CD14-positive monocyte (primary cell): Measurements from ENCODE around the gene FABP1. TPM values are rescaled to one million over a fixed set of nuclear protein-coding genes. Genes with fewer than 3 reads are reported as not detected.

ENCODE experiments used
- DNase-seq, 3 donors: peaks; one replicate each; pipeline ENCODE4 v3.0.0-alpha.2; 2011 to 2022
- H2AFZ ChIP-seq: 2 replicates; pipeline ENCODE4 v1.6.0; 2012; ENCODE audit warnings: mild to moderate bottlenecking, low read depth, low read length, inconsistent platforms; ENCODE audit not compliant: insufficient read depth, poor library complexity, severe bottlenecking
- H3K27ac ChIP-seq, 2 donors: 1 replicate in 1 of 2; 2 replicates in 1 of 2; pipeline ENCODE4 v1.5.1; 2012 to 2013; ENCODE audit warnings: low read length in 2 of 2, control low read depth in 1 of 2, inconsistent platforms in 1 of 2, low read depth in 1 of 2, mild to moderate bottlenecking in 1 of 2
- H3K27me3 ChIP-seq, 2 donors: one replicate each; pipeline versions ENCODE4 v1.6.0 to v1.6.1; 2011 to 2013; ENCODE audit warnings: low read length in 2 of 2; ENCODE audit not compliant: control insufficient read depth in 2 of 2, insufficient read depth in 2 of 2
- H3K36me3 ChIP-seq, 2 donors: replicated peaks in 1 of 2; 1 replicate in 1 of 2; 2 replicates in 1 of 2; pipeline versions ENCODE4 v1.5.1 to v1.6.1; 2012 to 2013; ENCODE audit warnings: low read length in 2 of 2, control low read depth in 1 of 2, inconsistent platforms in 1 of 2, mild to moderate bottlenecking in 1 of 2; ENCODE audit not compliant: insufficient read depth in 2 of 2, control insufficient read depth in 1 of 2
- H3K4me1 ChIP-seq, 2 donors: 1 replicate in 1 of 2; 2 replicates in 1 of 2; pipeline versions ENCODE4 v1.5.1 to v1.6.1; 2012 to 2013; ENCODE audit warnings: low read length in 2 of 2, control low read depth in 1 of 2, inconsistent platforms in 1 of 2, mild to moderate bottlenecking in 1 of 2, moderate library complexity in 1 of 2; ENCODE audit not compliant: insufficient read depth in 2 of 2, control insufficient read depth in 1 of 2
- H3K4me2 ChIP-seq: replicated peaks from 2 replicates; pipeline ENCODE3; 2012; ENCODE audit warnings: low read length, moderate library complexity, mild to moderate bottlenecking; ENCODE audit not compliant: poor library complexity, severe bottlenecking; ENCODE audit errors: extremely low read depth
- H3K4me3 ChIP-seq, 3 experiments: fragments of 200-600 bp in 1 of 3; sonication (generic) in 1 of 3; replicated peaks in 1 of 3; 1 replicate in 2 of 3; 2 replicates in 1 of 3; pipeline ENCODE4 v1.5.1; 2011 to 2013; ENCODE audit warnings: low read length in 3 of 3, mild to moderate bottlenecking in 3 of 3, control low read depth in 2 of 3, low read depth in 2 of 3, inconsistent platforms in 1 of 3, moderate library complexity in 1 of 3
- H3K79me2 ChIP-seq: 2 replicates; pipeline ENCODE4 v1.6.0; 2012; ENCODE audit warnings: mild to moderate bottlenecking, control low read depth, inconsistent platforms, low read length, moderate library complexity; ENCODE audit not compliant: insufficient read depth
- H3K9ac ChIP-seq: 2 replicates; pipeline ENCODE4 v1.6.0; 2017; ENCODE audit warnings: low read length, mild to moderate bottlenecking; ENCODE audit not compliant: insufficient read depth, poor library complexity, severe bottlenecking
- H3K9me3 ChIP-seq, 2 donors: replicated peaks in 1 of 2; 1 replicate in 1 of 2; 2 replicates in 1 of 2; pipeline versions ENCODE4 v1.5.1 to v1.6.1; 2012 to 2013; ENCODE audit warnings: low read length in 2 of 2, control low read depth in 1 of 2; ENCODE audit not compliant: control insufficient read depth in 1 of 2, insufficient read depth in 1 of 2
- H4K20me1 ChIP-seq: 2 replicates; pipeline ENCODE4 v1.6.0; 2012; ENCODE audit warnings: mild to moderate bottlenecking, low read length, control low read depth, moderate library complexity; ENCODE audit not compliant: insufficient read depth
- H3K27ac Mint-ChIP-seq, 7 donors: one replicate each; pipeline ENCODE4 v1.8.0; 2020; ENCODE audit warnings: mild to moderate bottlenecking in 7 of 7, mixed read lengths in 7 of 7, moderate library complexity in 6 of 7, inconsistent platforms in 2 of 7
- H3K27me3 Mint-ChIP-seq, 3 donors: one replicate each; pipeline ENCODE4 v1.8.0; 2021 to 2022; ENCODE audit warnings: low read depth in 3 of 3, mild to moderate bottlenecking in 3 of 3, mixed read lengths in 3 of 3, moderate library complexity in 3 of 3, inconsistent platforms in 1 of 3
- H3K36me3 Mint-ChIP-seq, 2 donors: one replicate each; pipeline ENCODE4 v1.8.0; 2020; ENCODE audit warnings: mixed read lengths in 2 of 2, inconsistent platforms in 1 of 2, mild to moderate bottlenecking in 1 of 2
- H3K4me1 Mint-ChIP-seq: one replicate; pipeline ENCODE4 v1.8.0; 2020; ENCODE audit warnings: mild to moderate bottlenecking, mixed read lengths
- H3K4me3 Mint-ChIP-seq, 2 donors: one replicate each; pipeline ENCODE4 v1.8.0; 2020; ENCODE audit warnings: mild to moderate bottlenecking in 2 of 2, mixed read lengths in 2 of 2, moderate library complexity in 1 of 2
- H3K9me3 Mint-ChIP-seq, 7 donors: one replicate each; pipeline ENCODE4 v1.8.0; 2020 to 2022; ENCODE audit warnings: mixed read lengths in 7 of 7, mild to moderate bottlenecking in 6 of 7, moderate library complexity in 6 of 7, inconsistent platforms in 2 of 7
- WGBS: methylation state at CpG from one replicate; pipeline ENCODE4 v1.1.5; 2013; ENCODE audit warnings: missing lambda C conversion rate; ENCODE audit not compliant: insufficient coverage; 5-methylcytosine and 5-hydroxymethylcytosine counted together
- intact Hi-C, 2 donors: fragments of 100-400 bp; cut with micrococcal nuclease; formaldehyde crosslinking; loops; one replicate each; pipeline versions ENCODE4 v1.15.0 to v1.15.1; 2023
- polyA plus RNA-seq, 3 donors: library from polyadenylated mRNA; depleted of rRNA in 1 of 3; unstranded in 2 of 3; stranded (reverse) in 1 of 3; fragments of 300-500 nt in 2 of 3; fragments of >200 nt in 1 of 3; fragmentation: Illumina TruSeq in 2 of 3; gene quantifications; 1 replicate in 2 of 3; 2 replicates in 1 of 3; pipeline ENCODE4 v1.2.3, GENCODE V29; 2012 to 2021
- TF ChIP-seq, protein P1 (sequence below): fragments of 200-600 bp; IDR thresholded peaks from one replicate; pipeline ENCODE4 v1.8.0; 2022; ENCODE audit warnings: antibody characterized with exemption, mild to moderate bottlenecking

FABP1 gene
- polyA plus RNA-seq, 3 donors = not detected

DNA sequence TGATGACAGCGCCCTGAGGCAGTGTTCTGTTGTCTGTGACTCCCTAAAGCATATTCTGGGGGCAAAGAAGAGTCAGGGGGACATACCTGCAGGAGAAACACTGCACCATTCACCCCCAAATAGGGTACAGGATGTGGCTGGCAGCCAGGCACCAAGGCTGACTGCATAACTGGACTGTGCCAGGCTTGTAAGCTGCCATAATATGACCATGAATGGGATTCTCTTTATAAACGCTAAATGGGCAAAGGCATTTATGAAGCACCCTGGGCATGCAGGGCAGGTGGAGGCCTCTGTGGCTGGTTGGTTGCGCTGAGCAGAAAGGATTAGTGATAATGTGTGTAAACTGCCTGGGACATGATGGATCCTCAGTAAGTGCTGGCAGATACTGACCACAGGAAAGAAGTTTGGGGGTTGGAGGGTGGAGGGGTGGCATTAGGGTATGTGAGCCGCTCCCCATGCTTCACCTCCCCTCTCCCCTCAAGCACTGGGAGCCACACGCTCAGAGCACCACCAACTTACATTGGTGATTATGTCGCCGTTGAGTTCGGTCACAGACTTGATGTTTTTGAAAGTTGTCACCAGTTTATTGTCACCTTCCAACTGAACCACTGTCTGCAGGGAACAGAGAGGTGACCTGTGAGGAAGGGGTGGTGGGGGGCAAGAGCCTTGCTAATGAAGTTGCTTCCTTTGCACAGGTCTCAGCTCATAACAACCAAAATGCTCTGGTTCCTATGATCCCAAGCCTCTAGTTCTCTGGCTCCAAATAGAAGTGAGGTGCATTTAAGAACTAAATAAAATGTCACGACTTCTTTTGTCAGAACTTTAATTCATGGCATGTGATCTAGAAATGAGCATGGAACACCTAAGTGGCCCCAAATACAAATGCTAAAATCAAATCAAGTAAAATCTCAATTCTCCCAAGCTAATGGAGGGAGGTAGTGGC, 3.6 kb downstream of the FABP1 start:
- H3K27ac Mint-ChIP-seq = no peak overlapping the region
- TF ChIP-seq, protein P1, sequence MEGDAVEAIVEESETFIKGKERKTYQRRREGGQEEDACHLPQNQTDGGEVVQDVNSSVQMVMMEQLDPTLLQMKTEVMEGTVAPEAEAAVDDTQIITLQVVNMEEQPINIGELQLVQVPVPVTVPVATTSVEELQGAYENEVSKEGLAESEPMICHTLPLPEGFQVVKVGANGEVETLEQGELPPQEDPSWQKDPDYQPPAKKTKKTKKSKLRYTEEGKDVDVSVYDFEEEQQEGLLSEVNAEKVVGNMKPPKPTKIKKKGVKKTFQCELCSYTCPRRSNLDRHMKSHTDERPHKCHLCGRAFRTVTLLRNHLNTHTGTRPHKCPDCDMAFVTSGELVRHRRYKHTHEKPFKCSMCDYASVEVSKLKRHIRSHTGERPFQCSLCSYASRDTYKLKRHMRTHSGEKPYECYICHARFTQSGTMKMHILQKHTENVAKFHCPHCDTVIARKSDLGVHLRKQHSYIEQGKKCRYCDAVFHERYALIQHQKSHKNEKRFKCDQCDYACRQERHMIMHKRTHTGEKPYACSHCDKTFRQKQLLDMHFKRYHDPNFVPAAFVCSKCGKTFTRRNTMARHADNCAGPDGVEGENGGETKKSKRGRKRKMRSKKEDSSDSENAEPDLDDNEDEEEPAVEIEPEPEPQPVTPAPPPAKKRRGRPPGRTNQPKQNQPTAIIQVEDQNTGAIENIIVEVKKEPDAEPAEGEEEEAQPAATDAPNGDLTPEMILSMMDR = no peak
- H3K9me3 ChIP-seq = no peaks in the 10 kb centered on the region
- no peaks in the 10 kb centered on the region for H3K36me3 Mint-ChIP-seq
- DNase-seq = no peak
- H3K27ac ChIP-seq = no peak overlapping the region
- H3K4me3 Mint-ChIP-seq = no peak overlapping the region
- H3K9me3 Mint-ChIP-seq = no peaks in the 10 kb centered on the region
- no peak overlapping the region for H3K4me2 ChIP-seq
- H3K4me1 ChIP-seq = no peaks in the 10 kb centered on the region
- intact Hi-C loops = no loop called here
- 85% methylated on average over 2 of the region's 9 CpGs for WGBS
- H3K27me3 ChIP-seq = no peaks in the 10 kb centered on the region
- H3K27me3 Mint-ChIP-seq = peaks cover 2 to 4% (median 4%) of the 10 kb centered on the region in 3 donors
- no peak overlapping the region for H2AFZ ChIP-seq
- no peak overlapping the region for H3K9ac ChIP-seq
- H3K79me2 ChIP-seq = no peaks in the 10 kb centered on the region
- H4K20me1 ChIP-seq = no peaks in the 10 kb centered on the region
- no peaks in the 10 kb centered on the region for H3K4me1 Mint-ChIP-seq
- H3K4me3 ChIP-seq = no peak overlapping the region
- no peaks in the 10 kb centered on the region for H3K36me3 ChIP-seq

DNA sequence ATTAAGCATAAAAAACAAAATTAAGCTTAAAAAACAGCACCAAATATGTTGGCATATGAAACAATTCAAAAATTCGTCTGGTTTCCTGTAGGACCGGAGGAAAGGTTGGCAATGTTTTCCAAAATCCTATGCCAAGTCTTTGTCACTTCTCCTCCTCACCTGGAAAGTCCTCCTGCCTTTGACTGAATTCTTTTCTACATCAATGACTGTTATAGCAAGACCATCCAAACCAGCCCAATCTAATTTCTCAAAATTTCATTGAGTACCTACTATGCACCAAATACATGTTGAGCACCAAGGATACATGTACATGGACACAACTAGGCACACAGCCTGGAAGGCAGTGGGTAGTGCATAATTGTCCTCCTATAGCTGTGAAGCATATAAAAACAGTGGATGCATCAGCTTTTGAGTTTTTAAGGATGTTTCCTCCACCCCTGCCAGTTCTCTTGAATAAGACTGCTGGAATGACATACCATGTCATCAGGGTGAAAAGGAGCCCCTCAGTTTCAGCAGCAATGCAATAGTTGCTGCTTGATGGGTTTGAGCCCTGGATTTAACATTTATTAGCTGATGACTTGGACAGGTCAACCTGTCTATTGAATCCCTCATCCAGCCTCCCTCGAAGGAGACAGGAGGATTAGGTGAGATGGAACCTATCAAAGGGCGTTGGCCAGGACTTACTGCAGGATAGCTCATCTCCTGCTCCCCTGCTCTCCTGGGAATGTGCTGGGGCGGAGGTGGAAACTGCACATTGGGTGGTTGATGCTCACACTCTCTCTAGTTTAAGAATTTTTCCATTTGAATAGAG, 4.5 kb downstream of the FABP1 start:
- Histone ChIP-seq H3K4me2 (no peak overlapping the region), H3K27me3 (no peaks in the 10 kb centered on the region), H2AFZ (no peak overlapping the region), H3K4me3 (no peak overlapping the region), H3K27ac (no peak overlapping the region), H3K36me3 (no peaks in the 10 kb centered on the region), H3K9me3 (no peaks in the 10 kb centered on the region), H3K79me2 (no peaks in the 10 kb centered on the region), H4K20me1 (no peaks in the 10 kb centered on the region), H3K9ac (no peak overlapping the region), H3K4me1 (no peaks in the 10 kb centered on the region)
- Mint-ChIP-seq H3K9me3 (peaks cover 0 to 2% (median 0%) of the 10 kb centered on the region in 7 donors), H3K27me3 (peaks cover 2 to 4% (median 4%) of the 10 kb centered on the region in 3 donors), H3K4me3 (no peak overlapping the region), H3K36me3 (no peaks in the 10 kb centered on the region), H3K4me1 (no peaks in the 10 kb centered on the region), H3K27ac (no peak overlapping the region)
- TF ChIP-seq, protein P1 = no peak
- intact Hi-C loops = no loop called here
- DNase-seq = no peak
- WGBS = 95% methylated on average over 4 of the region's 5 CpGs
